ENCODE data around the gene SPI1. TPM values are rescaled to one million over a fixed set of nuclear protein-coding genes. Genes with fewer than 3 reads are reported as not detected.

Gene SPI1
- total RNA-seq, 1 donor from 2014 or later: not detected

- TF ChIP-seq CTCF (IDR thresholded peaks at IDR 0.05; ENCODE audit: insufficient read depth, low read depth, low read length): no peak
- no peak for TF ChIP-seq EZH2 (IDR thresholded peaks at IDR 0.05; ENCODE audit: insufficient read depth, low read length)
- Histone ChIP-seq H2AFZ (ENCODE audit: low read depth, low read length) (no peak overlapping the region), H3K79me2 (ENCODE audit: insufficient read depth, low read length) (no peaks in the 10 kb centered on the region), H3K4me1 (ENCODE audit: insufficient read depth, low read length) (no peaks in the 10 kb centered on the region), H3K9me3 (ENCODE audit: insufficient read depth, low read depth, low read length) (no peaks in the 10 kb centered on the region), H4K20me1 (ENCODE audit: insufficient read depth, low read length) (no peaks in the 10 kb centered on the region), H3K27me3 (ENCODE audit: insufficient read depth, low read length) (peaks cover 4% of the 10 kb centered on the region), H3K36me3 (ENCODE audit: insufficient read depth, low read length) (no peaks in the 10 kb centered on the region), H3K9ac (ENCODE audit: low read length) (no peak overlapping the region), H3K4me3 (ENCODE audit: insufficient read depth, low read depth, low read length) (no peak overlapping the region), H3K27ac (ENCODE audit: low read depth, low read length) (no peak overlapping the region), H3K4me2 (ENCODE audit: low read length) (no peak overlapping the region)
- H3K9me3 Mint-ChIP-seq (ENCODE audit: unreplicated experiment): no peaks in the 10 kb centered on the region
- FAIRE-seq: no peak
- DNase-seq (ENCODE audit: low read depth): no peak
- no peaks in the 10 kb centered on the region for H3K4me1 Mint-ChIP-seq (ENCODE audit: low read depth, unreplicated experiment)
- no peak overlapping the region for H3K27ac Mint-ChIP-seq (ENCODE audit: unreplicated experiment)
- peaks cover 6% of the 10 kb centered on the region for H3K27me3 Mint-ChIP-seq (ENCODE audit: low read depth, unreplicated experiment)
- H3K36me3 Mint-ChIP-seq (ENCODE audit: low read depth, unreplicated experiment): peaks cover 1% of the 10 kb centered on the region
- no peak overlapping the region for H3K4me3 Mint-ChIP-seq (ENCODE audit: unreplicated experiment)
Observed at GRCh38 chr11:47351156-47352126, 26.9 kb downstream of the SPI1 start.

DNA sequence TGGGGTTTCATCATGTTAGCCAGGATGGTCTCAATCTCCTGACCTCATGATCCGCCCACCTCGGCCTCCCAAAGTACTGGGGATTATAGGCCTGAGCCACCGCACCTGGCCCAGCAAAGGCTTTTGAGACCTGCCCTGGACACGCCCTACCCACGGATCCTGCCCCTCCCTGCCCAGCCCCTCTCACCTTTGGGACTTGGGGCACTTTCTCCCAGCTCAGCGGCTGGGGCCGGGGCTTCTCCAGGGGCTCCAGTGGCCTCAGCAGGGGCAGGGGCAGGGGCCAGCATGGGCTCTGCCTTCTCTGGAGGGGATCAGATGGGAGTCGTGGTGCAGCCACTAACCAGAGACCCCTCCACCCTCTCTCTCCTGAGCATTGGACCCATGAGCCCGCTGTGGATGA, 28.0 kb downstream of the SPI1 start:
- no peak overlapping the region for H3K4me3 Mint-ChIP-seq (ENCODE audit: unreplicated experiment)

More for the DNA sequence above, 28.0 kb downstream of the SPI1 start:
- Histone ChIP-seq H3K79me2 (ENCODE audit: insufficient read depth, low read length) (no peaks in the 10 kb centered on the region), H3K27ac (ENCODE audit: low read depth, low read length) (no peak overlapping the region), H3K9ac (ENCODE audit: low read length) (no peak overlapping the region), H3K4me3 (ENCODE audit: insufficient read depth, low read depth, low read length) (no peak overlapping the region), H3K4me1 (ENCODE audit: insufficient read depth, low read length) (no peaks in the 10 kb centered on the region), H3K27me3 (ENCODE audit: insufficient read depth, low read length) (peaks cover 6% of the 10 kb centered on the region), H3K4me2 (ENCODE audit: low read length) (no peak overlapping the region), H4K20me1 (ENCODE audit: insufficient read depth, low read length) (no peaks in the 10 kb centered on the region), H3K9me3 (ENCODE audit: insufficient read depth, low read depth, low read length) (no peaks in the 10 kb centered on the region), H2AFZ (ENCODE audit: low read depth, low read length) (no peak overlapping the region), H3K36me3 (ENCODE audit: insufficient read depth, low read length) (no peaks in the 10 kb centered on the region)
- no peak overlapping the region for H3K27ac Mint-ChIP-seq (ENCODE audit: unreplicated experiment)
- H3K36me3 Mint-ChIP-seq (ENCODE audit: low read depth, unreplicated experiment): peaks cover 1% of the 10 kb centered on the region
- no peaks in the 10 kb centered on the region for H3K4me1 Mint-ChIP-seq (ENCODE audit: low read depth, unreplicated experiment)
- DNase-seq (ENCODE audit: low read depth): no peak
- TF ChIP-seq CTCF (IDR thresholded peaks at IDR 0.05; ENCODE audit: insufficient read depth, low read depth, low read length): no peak
- no peak for TF ChIP-seq EZH2 (IDR thresholded peaks at IDR 0.05; ENCODE audit: insufficient read depth, low read length)
- no peak for FAIRE-seq
- peaks cover 12% of the 10 kb centered on the region for H3K27me3 Mint-ChIP-seq (ENCODE audit: low read depth, unreplicated experiment)
- no peaks in the 10 kb centered on the region for H3K9me3 Mint-ChIP-seq (ENCODE audit: unreplicated experiment)

Measured in astrocyte (in vitro differentiated cells and primary cell).